ENCODE results near the gene TLL1.

TLL1 gene

GRCh38 chr4:166078955-166079354, 205.9 kb downstream of the TLL1 start:
- Histone ChIP-seq H3K36me3 (ENCODE audit: insufficient read depth, low read length) (no peaks in the 10 kb centered on the region), H4K20me1 (ENCODE audit: insufficient read depth, low read length) (no peaks in the 10 kb centered on the region), H3K9me3 (ENCODE audit: insufficient read depth, low read length, severe bottlenecking) (no peaks in the 10 kb centered on the region), H3K27ac (ENCODE audit: low read length) (no peak overlapping the region), H3K9ac (ENCODE audit: low read depth, low read length) (no peak overlapping the region), H3K79me2 (ENCODE audit: insufficient read depth, low read length) (no peaks in the 10 kb centered on the region), H3K4me2 (ENCODE audit: insufficient read depth, low read length) (no peak overlapping the region), H3K4me3 (ENCODE audit: low read depth in 1 of 2, low read length in 2 of 2) (no peak overlapping the region), H2AFZ (ENCODE audit: low read depth, low read length) (no peak overlapping the region), H3K27me3 (ENCODE audit: insufficient read depth, low read length, poor library complexity) (no peaks in the 10 kb centered on the region), H3K4me1 (ENCODE audit: insufficient read depth, low read length) (no peaks in the 10 kb centered on the region)
- ATAC-seq (ENCODE audit: insufficient read depth, low read depth) (no peak), DNase-seq (no peak)
- TF ChIP-seq CTCF (IDR thresholded peaks at IDR 0.05; ENCODE audit: borderline replicate concordance, extremely low read depth, low read length, poor library complexity, severe bottlenecking) (no peak), EZH2 (IDR thresholded peaks at IDR 0.05; ENCODE audit: borderline replicate concordance, low read depth, low read length, severe bottlenecking) (no peak)

DNA sequence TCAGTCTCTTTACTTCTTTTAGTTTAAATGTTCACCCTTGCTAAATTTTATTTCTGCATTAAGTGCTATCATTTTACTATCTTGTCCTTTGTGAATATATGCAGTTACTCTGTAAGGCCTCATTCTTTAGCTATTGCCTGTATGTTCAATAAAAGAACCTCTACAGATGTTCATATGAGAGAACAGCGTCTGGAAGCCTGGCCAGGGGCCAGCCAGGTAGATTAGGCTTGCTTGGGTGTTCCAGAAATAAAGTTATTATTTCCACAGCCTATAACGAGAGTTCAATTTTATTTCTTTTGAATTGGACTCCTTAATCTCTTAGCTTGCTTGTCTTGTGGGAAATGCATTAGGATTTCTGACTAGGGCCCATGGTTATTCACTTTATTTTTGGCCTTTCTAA, 214.5 kb downstream of the TLL1 start:
- ATAC-seq (ENCODE audit: insufficient read depth, low read depth), result no peak

DNA sequence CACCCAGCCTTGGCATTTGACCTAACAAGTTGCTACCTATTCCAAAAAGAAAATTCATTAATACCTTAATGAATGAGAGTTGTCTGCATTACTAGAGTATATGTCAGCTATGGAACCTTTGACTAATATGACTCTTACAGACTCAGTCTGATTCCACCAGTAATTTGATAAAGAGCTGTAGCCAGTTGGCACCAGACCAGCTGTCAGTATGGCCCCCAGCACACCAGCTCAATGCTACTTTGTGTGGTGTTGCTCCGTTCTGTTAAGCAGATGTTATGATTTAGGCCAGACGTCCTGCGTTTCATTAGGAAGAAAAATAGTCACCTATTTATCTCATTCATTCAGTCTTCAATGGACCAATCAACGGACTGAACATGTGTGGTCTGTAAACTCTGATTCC, 215.5 kb downstream of the TLL1 start:
- Histone ChIP-seq H3K27ac (ENCODE audit: low read length) (no peak overlapping the region), H3K4me1 (ENCODE audit: insufficient read depth, low read length) (no peaks in the 10 kb centered on the region), H3K9ac (ENCODE audit: low read depth, low read length) (no peak overlapping the region), H3K36me3 (ENCODE audit: insufficient read depth, low read length) (no peaks in the 10 kb centered on the region), H2AFZ (ENCODE audit: low read depth, low read length) (no peak overlapping the region), H3K79me2 (ENCODE audit: insufficient read depth, low read length) (no peaks in the 10 kb centered on the region), H3K4me2 (ENCODE audit: insufficient read depth, low read length) (no peak overlapping the region), H3K27me3 (ENCODE audit: insufficient read depth, low read length, poor library complexity) (no peaks in the 10 kb centered on the region), H4K20me1 (ENCODE audit: insufficient read depth, low read length) (no peaks in the 10 kb centered on the region), H3K4me3 (ENCODE audit: low read depth in 1 of 2, low read length in 2 of 2) (no peak overlapping the region), H3K9me3 (ENCODE audit: insufficient read depth, low read length, severe bottlenecking) (no peaks in the 10 kb centered on the region)
- DNase-seq, result no peak
- TF ChIP-seq CTCF (IDR thresholded peaks at IDR 0.05; ENCODE audit: borderline replicate concordance, extremely low read depth, low read length, poor library complexity, severe bottlenecking), result no peak
- TF ChIP-seq EZH2 (IDR thresholded peaks at IDR 0.05; ENCODE audit: borderline replicate concordance, low read depth, low read length, severe bottlenecking), result no peak
- ATAC-seq (ENCODE audit: insufficient read depth, low read depth), result no peak

More for the DNA sequence above, 214.5 kb downstream of the TLL1 start:
- Histone ChIP-seq H3K79me2 (ENCODE audit: insufficient read depth, low read length) (no peaks in the 10 kb centered on the region), H3K4me3 (ENCODE audit: low read depth in 1 of 2, low read length in 2 of 2) (no peak overlapping the region), H3K9me3 (ENCODE audit: insufficient read depth, low read length, severe bottlenecking) (no peaks in the 10 kb centered on the region), H3K27ac (ENCODE audit: low read length) (no peak overlapping the region), H3K9ac (ENCODE audit: low read depth, low read length) (no peak overlapping the region), H4K20me1 (ENCODE audit: insufficient read depth, low read length) (no peaks in the 10 kb centered on the region), H3K36me3 (ENCODE audit: insufficient read depth, low read length) (no peaks in the 10 kb centered on the region), H3K27me3 (ENCODE audit: insufficient read depth, low read length, poor library complexity) (no peaks in the 10 kb centered on the region), H3K4me1 (ENCODE audit: insufficient read depth, low read length) (no peaks in the 10 kb centered on the region), H2AFZ (ENCODE audit: low read depth, low read length) (no peak overlapping the region), H3K4me2 (ENCODE audit: insufficient read depth, low read length) (no peak overlapping the region)
- TF ChIP-seq EZH2 (IDR thresholded peaks at IDR 0.05; ENCODE audit: borderline replicate concordance, low read depth, low read length, severe bottlenecking), result no peak
- DNase-seq, result no peak

DNA sequence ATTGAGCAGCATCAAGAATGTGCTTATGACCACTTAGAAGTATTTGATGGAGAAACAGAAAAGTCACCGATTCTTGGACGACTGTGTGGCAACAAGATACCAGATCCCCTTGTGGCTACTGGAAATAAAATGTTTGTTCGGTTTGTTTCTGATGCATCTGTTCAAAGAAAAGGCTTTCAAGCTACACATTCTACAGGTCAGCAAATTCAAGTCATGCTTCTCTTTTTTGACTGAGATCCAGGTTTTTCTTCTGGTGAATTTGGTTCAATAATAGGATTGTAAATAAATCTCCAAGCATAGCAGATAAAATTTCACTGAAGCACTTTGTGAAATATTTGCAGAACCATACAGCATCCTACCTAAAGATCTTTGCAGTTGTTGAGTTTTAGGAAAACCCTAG, 218.1 kb downstream of the TLL1 start:
- no peak overlapping the region for H3K4me3 ChIP-seq (ENCODE audit: low read depth in 1 of 2, low read length in 2 of 2)
- TF ChIP-seq EZH2 (IDR thresholded peaks at IDR 0.05; ENCODE audit: borderline replicate concordance, low read depth, low read length, severe bottlenecking) (no peak), CTCF (IDR thresholded peaks at IDR 0.05; ENCODE audit: borderline replicate concordance, extremely low read depth, low read length, poor library complexity, severe bottlenecking) (no peak)
- H3K36me3 ChIP-seq (ENCODE audit: insufficient read depth, low read length), result no peaks in the 10 kb centered on the region
- no peak overlapping the region for H3K4me2 ChIP-seq (ENCODE audit: insufficient read depth, low read length)
- no peaks in the 10 kb centered on the region for H3K79me2 ChIP-seq (ENCODE audit: insufficient read depth, low read length)
- no peaks in the 10 kb centered on the region for H3K4me1 ChIP-seq (ENCODE audit: insufficient read depth, low read length)
- no peak overlapping the region for H2AFZ ChIP-seq (ENCODE audit: low read depth, low read length)
- no peak overlapping the region for H3K27ac ChIP-seq (ENCODE audit: low read length)
- H3K9me3 ChIP-seq (ENCODE audit: insufficient read depth, low read length, severe bottlenecking), result no peaks in the 10 kb centered on the region
- no peaks in the 10 kb centered on the region for H4K20me1 ChIP-seq (ENCODE audit: insufficient read depth, low read length)
- no peaks in the 10 kb centered on the region for H3K27me3 ChIP-seq (ENCODE audit: insufficient read depth, low read length, poor library complexity)
- DNase-seq (no peak), ATAC-seq (ENCODE audit: insufficient read depth, low read depth) (no peak)
- no peak overlapping the region for H3K9ac ChIP-seq (ENCODE audit: low read depth, low read length)
